GM12873 (cell line): ENCODE measurements around the gene ISM1.

Source experiments
- CTCF ChIP-seq: IDR thresholded peaks from 2 replicates; pipeline ENCODE4 v1.5.1; 2012; ENCODE audit warnings: low read depth, mild to moderate bottlenecking, moderate library complexity, low read length, control low read depth; ENCODE audit not compliant: insufficient read depth; ENCODE audit errors: missing control alignments

Gene ISM1

GRCh38 chr20:13295637-13296036 lies 74.6 kb downstream of the ISM1 start:
- TF ChIP-seq CTCF: no peak

- no peak for TF ChIP-seq CTCF
These were observed 75.0 kb downstream of the ISM1 start for GRCh38 chr20:13296070-13296469.

- TF ChIP-seq CTCF: no peak
These were observed 76.2 kb downstream of the ISM1 start for GRCh38 chr20:13297147-13297899.

- no peak for TF ChIP-seq CTCF
These were observed 77.8 kb downstream of the ISM1 start for GRCh38 chr20:13298692-13299373.

GRCh38 chr20:13299401-13299800 lies 78.3 kb downstream of the ISM1 start:
- no peak for TF ChIP-seq CTCF

- no peak for TF ChIP-seq CTCF
These were observed 80.5 kb downstream of the ISM1 start for GRCh38 chr20:13301596-13301995.

GRCh38 chr20:13302647-13303450 lies 81.8 kb downstream of the ISM1 start:
- TF ChIP-seq CTCF: peak; percentile 86
